Gastroesophageal sphincter (tissue), 3 donors: ENCODE results near the gene TARM1.

Experiments used
- CTCF ChIP-seq, 4 experiments: fragments of 200-600 bp in 2 of 4; fragments of 450-650 bp in 2 of 4; sonication (generic) in 1 of 4; IDR thresholded peaks; one replicate each; pipeline ENCODE4 v1.5.1; 2017 to 2019; ENCODE audit warnings: antibody characterized with exemption in 4 of 4, mild to moderate bottlenecking in 2 of 4, moderate library complexity in 2 of 4
- EP300 ChIP-seq: sonication (generic); formaldehyde crosslinking; IDR thresholded peaks from one replicate; pipeline ENCODE4 v1.6.1; 2017; ENCODE audit warnings: antibody characterized with exemption, mild to moderate bottlenecking
- POLR2A ChIP-seq, 2 donors: fragments of 450-650 bp; IDR thresholded peaks; one replicate each; pipeline ENCODE4 v1.6.1; 2017; ENCODE audit warnings: antibody characterized with exemption in 2 of 2, mild to moderate bottlenecking in 2 of 2, moderate library complexity in 1 of 2
- POLR2AphosphoS5 ChIP-seq: sonication (generic); formaldehyde crosslinking; IDR thresholded peaks from one replicate; pipeline ENCODE4 v1.6.1; 2017; ENCODE audit warnings: antibody characterized with exemption

- no peak for TF ChIP-seq EP300
- no peak for TF ChIP-seq POLR2AphosphoS5
- TF ChIP-seq CTCF (IDR thresholded peaks at IDR 0.05), result no peak
- no peak for TF ChIP-seq POLR2A (IDR thresholded peaks at IDR 0.05)
These were observed 3.2 kb upstream of the TARM1 start for GRCh38 chr19:54084410-54084809.
